ENCODE data around the gene FBXL13.
"Not testable (repeated sequence)": the region's sequence is repeated elsewhere in the genome, so short reads cannot be mapped to it uniquely, and the experiment has no call there.

Gene FBXL13

GRCh38 chr7:102817616-102818573, 256.7 kb downstream of the FBXL13 start:
- H3K4me3 ChIP-seq (ENCODE audit: low read length): no peak overlapping the region
- DNase-seq (ENCODE audit: low read depth, low spot score): no peak

- DNase-seq (ENCODE audit: low read depth, low spot score): no peak
- H3K4me3 ChIP-seq (ENCODE audit: low read length): no peak overlapping the region
Observed at GRCh38 chr7:102814025-102814471, 260.5 kb downstream of the FBXL13 start.

GRCh38 chr7:102813191-102814024, 261.2 kb downstream of the FBXL13 start:
- H3K4me3 ChIP-seq (ENCODE audit: low read length): no peak overlapping the region

GRCh38 chr7:102811942-102812678, 262.5 kb downstream of the FBXL13 start:
- H3K4me3 ChIP-seq (ENCODE audit: low read length): no peak overlapping the region
- no peak for DNase-seq (ENCODE audit: low read depth, low spot score)

More at GRCh38 chr7:102813191-102814024, 261.2 kb downstream of the FBXL13 start:
- no peak for DNase-seq (ENCODE audit: low read depth, low spot score)

- DNase-seq (ENCODE audit: low read depth, low spot score): no peak
Observed at GRCh38 chr7:102810916-102811315, 263.7 kb downstream of the FBXL13 start.

GRCh38 chr7:102806613-102807012, 268.0 kb downstream of the FBXL13 start:
- DNase-seq (ENCODE audit: low read depth, low spot score): no peak

More at GRCh38 chr7:102810916-102811315, 263.7 kb downstream of the FBXL13 start:
- no peak overlapping the region for H3K4me3 ChIP-seq (ENCODE audit: low read length)

GRCh38 chr7:102795987-102796595, 278.5 kb downstream of the FBXL13 start:
- DNase-seq (ENCODE audit: low read depth, low spot score); H3K4me3 ChIP-seq (ENCODE audit: low read length): not testable (repeated sequence)

More at GRCh38 chr7:102806613-102807012, 268.0 kb downstream of the FBXL13 start:
- H3K4me3 ChIP-seq (ENCODE audit: low read length): no peak overlapping the region

- H3K4me3 ChIP-seq (ENCODE audit: low read length); DNase-seq (ENCODE audit: low read depth, low spot score): not testable (repeated sequence)
Observed at GRCh38 chr7:102794567-102794966, 280.0 kb downstream of the FBXL13 start.

- H3K4me3 ChIP-seq (ENCODE audit: low read length); DNase-seq (ENCODE audit: low read depth, low spot score): not testable (repeated sequence)
Observed at GRCh38 chr7:102791831-102792230, 282.8 kb downstream of the FBXL13 start.

GRCh38 chr7:102791367-102791766, 283.2 kb downstream of the FBXL13 start:
- DNase-seq (ENCODE audit: low read depth, low spot score); H3K4me3 ChIP-seq (ENCODE audit: low read length): not testable (repeated sequence)

GRCh38 chr7:102790364-102791100, 284.1 kb downstream of the FBXL13 start:
- not testable (repeated sequence) for H3K4me3 ChIP-seq (ENCODE audit: low read length); DNase-seq (ENCODE audit: low read depth, low spot score)

- not testable (repeated sequence) for H3K4me3 ChIP-seq (ENCODE audit: low read length); DNase-seq (ENCODE audit: low read depth, low spot score)
Observed at GRCh38 chr7:102788770-102789169, 285.8 kb downstream of the FBXL13 start.

- not testable (repeated sequence) for DNase-seq (ENCODE audit: low read depth, low spot score); H3K4me3 ChIP-seq (ENCODE audit: low read length)
Observed at GRCh38 chr7:102780926-102781325, 293.7 kb downstream of the FBXL13 start.

- DNase-seq (ENCODE audit: low read depth, low spot score); H3K4me3 ChIP-seq (ENCODE audit: low read length): not testable (repeated sequence)
Observed at GRCh38 chr7:102778663-102779062, 295.9 kb downstream of the FBXL13 start.

GRCh38 chr7:102776217-102776616, 298.4 kb downstream of the FBXL13 start:
- not testable (repeated sequence) for DNase-seq (ENCODE audit: low read depth, low spot score); H3K4me3 ChIP-seq (ENCODE audit: low read length)

- H3K4me3 ChIP-seq (ENCODE audit: low read length); DNase-seq (ENCODE audit: low read depth, low spot score): not testable (repeated sequence)
Observed at GRCh38 chr7:102770467-102770866, 304.1 kb downstream of the FBXL13 start.

- not testable (repeated sequence) for H3K4me3 ChIP-seq (ENCODE audit: low read length); DNase-seq (ENCODE audit: low read depth, low spot score)
Observed at GRCh38 chr7:102769657-102770192, 304.9 kb downstream of the FBXL13 start.
